Karpas-422 (cell line): ENCODE measurements around the gene RASEF. TPM values are rescaled to one million over a fixed set of nuclear protein-coding genes. Genes with fewer than 3 reads are reported as not detected.

Experiments
- DNase-seq: peaks from one replicate; pipeline ENCODE4 v3.0.0-alpha.2; 2015
- H2AFZ ChIP-seq: fragments of 200-600 bp; sonication (generic); 2 replicates; pipeline ENCODE4 v1.6.1; 2014; ENCODE audit warnings: antibody characterized with exemption, low read length, mixed read lengths
- H3K27ac ChIP-seq: fragments of 200-600 bp; sonication (generic); 2 replicates; pipeline ENCODE4 v1.5.1; 2014; ENCODE audit warnings: mild to moderate bottlenecking, low read length, moderate library complexity
- H3K27me3 ChIP-seq: fragments of 200-600 bp; sonication (generic); 2 replicates; pipeline ENCODE4 v1.6.1; 2014; ENCODE audit warnings: low read length, mixed read lengths
- H3K36me3 ChIP-seq: fragments of 200-600 bp; sonication (generic); 2 replicates; pipeline ENCODE4 v1.6.1; 2014; ENCODE audit warnings: low read length, mixed read lengths; ENCODE audit not compliant: insufficient read depth
- H3K4me1 ChIP-seq: fragments of 200-600 bp; sonication (generic); 2 replicates; pipeline ENCODE4 v1.6.1; 2014; ENCODE audit warnings: mild to moderate bottlenecking, low read length, mixed read lengths
- H3K4me2 ChIP-seq: fragments of 200-600 bp; sonication (generic); 2 replicates; pipeline ENCODE4 v1.6.1; 2014; ENCODE audit warnings: low read length, low read depth, mild to moderate bottlenecking; ENCODE audit not compliant: poor library complexity, severe bottlenecking
- H3K4me3 ChIP-seq: fragments of 200-600 bp; sonication (generic); 2 replicates; pipeline ENCODE4 v1.5.1; 2014; ENCODE audit warnings: mild to moderate bottlenecking, antibody characterized with exemption, low read length, mixed read lengths
- H3K79me2 ChIP-seq: fragments of 200-600 bp; sonication (generic); 2 replicates; pipeline ENCODE4 v1.6.1; 2014; ENCODE audit warnings: mild to moderate bottlenecking, low read length, mixed read lengths
- H3K9ac ChIP-seq: fragments of 200-600 bp; sonication (generic); 2 replicates; pipeline ENCODE4 v1.6.0; 2014; ENCODE audit warnings: low read length
- H3K9me2 ChIP-seq: fragments of 200-600 bp; sonication (generic), shearing (Covaris generic); replicated peaks from 2 replicates; pipeline ENCODE4 v1.6.0; 2014; ENCODE audit warnings: mild to moderate bottlenecking, low read length, moderate library complexity; ENCODE audit not compliant: insufficient read depth
- H3K9me3 ChIP-seq: fragments of 300-700, 200-600 bp; sonication (generic); 2 replicates; pipeline ENCODE4 v1.6.1; 2014; ENCODE audit warnings: low read length, mixed read lengths
- H4K20me1 ChIP-seq: fragments of 200-600 bp; sonication (generic); 2 replicates; pipeline ENCODE4 v1.6.1; 2014; ENCODE audit warnings: mild to moderate bottlenecking, antibody characterized with exemption, low read length, low read depth; ENCODE audit not compliant: insufficient read depth
- total RNA-seq: library from RNA; depleted of rRNA; stranded (reverse); fragments of >200 nt; shearing (Covaris generic); gene quantifications from 2 replicates; pipeline ENCODE4 v1.2.3, GENCODE V29; 2014; ENCODE audit warnings: low replicate concordance

Gene RASEF
- total RNA-seq, 1 experiment from 2014 or later: 0.15 TPM

- Histone ChIP-seq H3K4me2 (no peak overlapping the region), H3K27ac (no peak overlapping the region), H2AFZ (no peak overlapping the region), H3K9me2 (no peaks in the 10 kb centered on the region), H3K79me2 (no peaks in the 10 kb centered on the region), H3K4me3 (no peak overlapping the region), H3K4me1 (no peaks in the 10 kb centered on the region), H3K9me3 (no peaks in the 10 kb centered on the region), H4K20me1 (no peaks in the 10 kb centered on the region), H3K9ac (no peak overlapping the region), H3K36me3 (no peaks in the 10 kb centered on the region), H3K27me3 (no peaks in the 10 kb centered on the region)
- peak; percentile 35 for DNase-seq
Observed at GRCh38 chr9:82993856-82994605, 68.9 kb downstream of the RASEF start.

GRCh38 chr9:82991671-82992070 is 71.3 kb downstream of the RASEF start:
- Histone ChIP-seq H3K9me2 (no peaks in the 10 kb centered on the region), H2AFZ (no peak overlapping the region), H3K4me2 (no peak overlapping the region), H3K4me3 (no peak overlapping the region), H3K36me3 (no peaks in the 10 kb centered on the region), H3K27ac (no peak overlapping the region), H3K9me3 (no peaks in the 10 kb centered on the region), H3K4me1 (no peaks in the 10 kb centered on the region), H3K79me2 (no peaks in the 10 kb centered on the region), H3K9ac (no peak overlapping the region), H4K20me1 (no peaks in the 10 kb centered on the region), H3K27me3 (no peaks in the 10 kb centered on the region)
- no peak for DNase-seq

- Histone ChIP-seq H3K4me3 (no peak overlapping the region), H3K4me1 (peaks cover 1% of the 10 kb centered on the region; the same call in 1 of the 2 replicates), H3K9me3 (no peaks in the 10 kb centered on the region), H4K20me1 (no peaks in the 10 kb centered on the region), H3K4me2 (no peak overlapping the region), H3K9me2 (no peaks in the 10 kb centered on the region), H3K27ac (no peak overlapping the region), H3K27me3 (no peaks in the 10 kb centered on the region), H3K79me2 (no peaks in the 10 kb centered on the region), H3K36me3 (no peaks in the 10 kb centered on the region), H2AFZ (no peak overlapping the region), H3K9ac (no peak overlapping the region)
- no peak for DNase-seq
Observed at GRCh38 chr9:82989929-82990328, 73.0 kb downstream of the RASEF start.

- Histone ChIP-seq H3K4me1 (peaks cover 13% of the 10 kb centered on the region), H3K27me3 (no peaks in the 10 kb centered on the region), H2AFZ (no peak overlapping the region), H3K79me2 (no peaks in the 10 kb centered on the region), H3K27ac (no peak overlapping the region), H3K9me3 (no peaks in the 10 kb centered on the region), H3K9ac (no peak overlapping the region), H3K9me2 (no peaks in the 10 kb centered on the region), H3K4me2 (no peak overlapping the region), H3K4me3 (no peak overlapping the region), H4K20me1 (no peaks in the 10 kb centered on the region), H3K36me3 (no peaks in the 10 kb centered on the region)
- DNase-seq: no peak
Observed at GRCh38 chr9:82988488-82988887, 74.5 kb downstream of the RASEF start.

- H3K4me3 ChIP-seq: no peak overlapping the region
- H3K27ac ChIP-seq: no peak overlapping the region
- H3K9me2 ChIP-seq: no peaks in the 10 kb centered on the region
- H3K79me2 ChIP-seq: no peaks in the 10 kb centered on the region
- no peaks in the 10 kb centered on the region for H3K27me3 ChIP-seq
- no peak overlapping the region for H2AFZ ChIP-seq
- no peak for DNase-seq
- H4K20me1 ChIP-seq: no peaks in the 10 kb centered on the region
- no peak overlapping the region for H3K4me2 ChIP-seq
- peaks cover 22% of the 10 kb centered on the region for H3K4me1 ChIP-seq
- H3K9me3 ChIP-seq: no peaks in the 10 kb centered on the region
- H3K9ac ChIP-seq: no peak overlapping the region
- no peaks in the 10 kb centered on the region for H3K36me3 ChIP-seq
Observed at GRCh38 chr9:82987370-82988189, 75.4 kb downstream of the RASEF start.

- Histone ChIP-seq H3K9ac (no peak overlapping the region), H3K9me2 (no peaks in the 10 kb centered on the region), H3K79me2 (no peaks in the 10 kb centered on the region), H3K4me1 (peaks cover 34% of the 10 kb centered on the region), H3K36me3 (no peaks in the 10 kb centered on the region; the same call in 1 of the 2 replicates), H4K20me1 (no peaks in the 10 kb centered on the region), H3K9me3 (no peaks in the 10 kb centered on the region; the same call in 1 of the 2 replicates), H2AFZ (no peak overlapping the region), H3K27ac (peak overlapping the region; percentile 80; the same call in 1 of the 2 replicates), H3K4me3 (no peak overlapping the region), H3K27me3 (no peaks in the 10 kb centered on the region; the same call in 1 of the 2 replicates), H3K4me2 (no peak overlapping the region)
- DNase-seq: no peak
Observed at GRCh38 chr9:82981552-82981951, 81.4 kb downstream of the RASEF start.

GRCh38 chr9:82975176-82975575 is 87.8 kb downstream of the RASEF start:
- Histone ChIP-seq H3K4me2 (no peak overlapping the region), H3K4me3 (no peak overlapping the region), H3K9ac (no peak overlapping the region), H3K4me1 (no peaks in the 10 kb centered on the region), H3K36me3 (no peaks in the 10 kb centered on the region; the same call in 1 of the 2 replicates), H3K27me3 (no peaks in the 10 kb centered on the region; the same call in 1 of the 2 replicates), H3K9me2 (no peaks in the 10 kb centered on the region), H3K9me3 (no peaks in the 10 kb centered on the region; the same call in 1 of the 2 replicates), H4K20me1 (no peaks in the 10 kb centered on the region), H3K79me2 (no peaks in the 10 kb centered on the region), H2AFZ (no peak overlapping the region), H3K27ac (no peak overlapping the region)
- no peak for DNase-seq

GRCh38 chr9:82972446-82972845 is 90.5 kb downstream of the RASEF start:
- H3K9me3 ChIP-seq: no peaks in the 10 kb centered on the region; the same call in 1 of the 2 replicates
- H3K4me3 ChIP-seq: no peak overlapping the region
- no peak overlapping the region for H3K4me2 ChIP-seq
- no peaks in the 10 kb centered on the region; the same call in 1 of the 2 replicates for H3K27me3 ChIP-seq
- no peaks in the 10 kb centered on the region for H4K20me1 ChIP-seq
- H3K79me2 ChIP-seq: no peaks in the 10 kb centered on the region
- H3K4me1 ChIP-seq: no peaks in the 10 kb centered on the region
- no peak overlapping the region for H2AFZ ChIP-seq
- H3K36me3 ChIP-seq: no peaks in the 10 kb centered on the region; the same call in 1 of the 2 replicates
- H3K27ac ChIP-seq: no peak overlapping the region
- DNase-seq: no peak
- no peak overlapping the region for H3K9ac ChIP-seq
- H3K9me2 ChIP-seq: no peaks in the 10 kb centered on the region
